H1 (cell line): ENCODE measurements around the gene YBX3. TPM values are rescaled to one million over a fixed set of nuclear protein-coding genes. Genes with fewer than 3 reads are reported as not detected.

Source experiments
- CTCF ChIA-PET: fragments of 300-600 bp; sonication (Branson Sonifier 250); formaldehyde crosslinking; loops from one replicate; lab custom pipeline; 2021; ENCODE audit not compliant: partially characterized antibody; lab: Charles Lee
- POLR2A ChIA-PET: fragments of 300-600 bp; sonication (Branson Sonifier 250); formaldehyde crosslinking; loops from one replicate; lab custom pipeline; 2021; ENCODE audit warnings: inconsistent platforms; ENCODE audit not compliant: partially characterized antibody; lab: Charles Lee
- DNase-seq, 2 experiments: peaks; one replicate each; pipeline versions ENCODE4 v3.0.0 to v3.0.0-alpha.2; 2010 to 2022; ENCODE audit warnings: low spot score in 2 of 2, low read depth in 1 of 2, mixed read lengths in 1 of 2
- FAIRE-seq: peaks from 2 replicates; lab custom pipeline; 2011; peaks lifted over from hg19 to GRCh38; lab: Jason Lieb, UNC
- H2AFZ ChIP-seq: 2 replicates; pipeline ENCODE4 v1.8.1; 2012; ENCODE audit warnings: low read length, inconsistent platforms
- H2AK5ac ChIP-seq: 2 replicates; pipeline ENCODE4 v1.6.1; 2013; ENCODE audit warnings: low read depth, low read length
- H2BK120ac ChIP-seq: replicated peaks from 2 replicates; pipeline ENCODE3; 2013; ENCODE audit warnings: low read depth, low read length, inconsistent platforms
- H2BK12ac ChIP-seq: 2 replicates; pipeline ENCODE4 v1.6.1; 2013; ENCODE audit warnings: low read depth, low read length
- H2BK15ac ChIP-seq: 2 replicates; pipeline ENCODE4 v1.6.1; 2013; ENCODE audit warnings: low read length
- H2BK20ac ChIP-seq: 2 replicates; pipeline ENCODE4 v1.6.1; 2013; ENCODE audit warnings: low read length
- H2BK5ac ChIP-seq: 2 replicates; pipeline ENCODE4 v1.6.1; 2013; ENCODE audit warnings: low read depth, low read length
- H3K14ac ChIP-seq: 2 replicates; pipeline ENCODE4 v1.6.1; 2013; ENCODE audit warnings: inconsistent platforms; ENCODE audit not compliant: insufficient read length
- H3K18ac ChIP-seq: 2 replicates; pipeline ENCODE4 v1.6.1; 2013; ENCODE audit warnings: low read length; ENCODE audit errors: extremely low read depth
- H3K23ac ChIP-seq: 2 replicates; pipeline ENCODE4 v1.6.1; 2013; ENCODE audit warnings: inconsistent platforms; ENCODE audit not compliant: insufficient read length
- H3K23me2 ChIP-seq: 2 replicates; pipeline ENCODE4 v1.6.1; 2013; ENCODE audit warnings: low read depth, low read length
- H3K27ac ChIP-seq: 2 replicates; pipeline ENCODE4 v1.6.1; 2011; ENCODE audit warnings: low read depth, low read length, inconsistent platforms
- H3K27me3 ChIP-seq, 4 experiments: replicated peaks in 1 of 4; 1 replicate in 1 of 4; 2 replicates in 3 of 4; pipeline versions ENCODE4 v1.6.1 to v1.8.1; 2011 to 2013; ENCODE audit warnings: low read length in 3 of 4, mild to moderate bottlenecking in 3 of 4, inconsistent platforms in 2 of 4, mixed read lengths in 2 of 4, moderate library complexity in 1 of 4; ENCODE audit not compliant: control insufficient read depth in 3 of 4, insufficient read depth in 3 of 4; ENCODE audit errors: extremely low read depth in 1 of 4
- H3K36me3 ChIP-seq, 4 experiments: 2 replicates each; pipeline versions ENCODE4 v1.6.1 to v1.8.1; 2011 to 2013; ENCODE audit warnings: mild to moderate bottlenecking in 4 of 4, low read length in 3 of 4, moderate library complexity in 2 of 4, control low read depth in 1 of 4, inconsistent platforms in 1 of 4; ENCODE audit not compliant: insufficient read depth in 4 of 4, control insufficient read depth in 2 of 4
- H3K4ac ChIP-seq: replicated peaks from 2 replicates; pipeline ENCODE3; 2013; ENCODE audit warnings: low read length, low read depth, mixed read lengths, inconsistent platforms; ENCODE audit not compliant: insufficient read length
- H3K4me1 ChIP-seq, 4 experiments: replicated peaks in 1 of 4; 1 replicate in 1 of 4; 2 replicates in 3 of 4; pipeline versions ENCODE4 v1.6.1 to v1.8.1; 2011 to 2013; ENCODE audit warnings: low read length in 3 of 4, inconsistent platforms in 2 of 4, mixed read lengths in 1 of 4; ENCODE audit not compliant: insufficient read depth in 4 of 4, control insufficient read depth in 3 of 4
- H3K4me2 ChIP-seq, 2 experiments: 2 replicates each; pipeline versions ENCODE4 v1.6.1 to v1.8.1; 2011 to 2013; ENCODE audit warnings: low read depth in 2 of 2, low read length in 2 of 2, control low read depth in 1 of 2, inconsistent platforms in 1 of 2, mild to moderate bottlenecking in 1 of 2; ENCODE audit not compliant: insufficient read depth in 1 of 2
- H3K4me3 ChIP-seq, 4 experiments: fragments of 200-600, 300-600 bp in 1 of 4; sonication (generic), shearing (Covaris generic), sonication (Bioruptor Twin) in 1 of 4; 2 replicates each; pipeline versions ENCODE4 v1.5.1 to v1.8.1; 2011 to 2016; ENCODE audit warnings: low read length in 4 of 4, low read depth in 3 of 4, control low read depth in 2 of 4, inconsistent platforms in 2 of 4, mild to moderate bottlenecking in 2 of 4, mixed read lengths in 1 of 4, moderate library complexity in 1 of 4; ENCODE audit not compliant: insufficient read depth in 2 of 4; ENCODE audit errors: extremely low read depth in 1 of 4
- H3K56ac ChIP-seq: replicated peaks from 2 replicates; pipeline ENCODE3; 2013; ENCODE audit warnings: low read depth, mild to moderate bottlenecking, mixed read lengths, low read length, inconsistent platforms; ENCODE audit not compliant: insufficient read length
- H3K79me1 ChIP-seq: 2 replicates; pipeline ENCODE4 v1.6.1; 2013; ENCODE audit warnings: low read depth, low read length, control low read depth
- H3K79me2 ChIP-seq, 2 experiments: 2 replicates each; pipeline versions ENCODE4 v1.6.1 to v1.8.1; 2012 to 2013; ENCODE audit warnings: low read length in 2 of 2, mild to moderate bottlenecking in 2 of 2, inconsistent platforms in 1 of 2; ENCODE audit not compliant: insufficient read depth in 2 of 2, control insufficient read depth in 1 of 2
- H3K9ac ChIP-seq, 4 experiments: replicated peaks in 1 of 4; 1 replicate in 1 of 4; 2 replicates in 3 of 4; pipeline versions ENCODE4 v1.6.1 to v1.8.1; 2011 to 2013; ENCODE audit warnings: low read depth in 3 of 4, low read length in 3 of 4, control low read depth in 2 of 4, mild to moderate bottlenecking in 2 of 4, moderate library complexity in 2 of 4, inconsistent platforms in 1 of 4; ENCODE audit errors: extremely low read depth in 1 of 4
- H3K9me3 ChIP-seq, 2 experiments: 2 replicates each; pipeline versions ENCODE4 v1.6.1 to v1.8.1; 2012 to 2013; ENCODE audit warnings: mild to moderate bottlenecking in 2 of 2, moderate library complexity in 2 of 2, control low read depth in 1 of 2, inconsistent platforms in 1 of 2, low read depth in 1 of 2, low read length in 1 of 2, mixed read lengths in 1 of 2; ENCODE audit not compliant: insufficient read depth in 2 of 2
- H4K20me1 ChIP-seq, 2 experiments: replicated peaks in 1 of 2; 2 replicates each; pipeline versions ENCODE3 to v1.8.1; 2011 to 2013; ENCODE audit warnings: inconsistent platforms in 2 of 2, low read length in 2 of 2, mild to moderate bottlenecking in 1 of 2; ENCODE audit not compliant: insufficient read depth in 2 of 2, control insufficient read depth in 1 of 2
- H4K5ac ChIP-seq: 2 replicates; pipeline ENCODE4 v1.6.1; 2013; ENCODE audit warnings: low read length, low read depth, mixed read lengths, inconsistent platforms; ENCODE audit not compliant: insufficient read length
- H4K8ac ChIP-seq: 2 replicates; pipeline ENCODE4 v1.8.0; 2013; ENCODE audit warnings: mild to moderate bottlenecking, moderate library complexity, low read length, inconsistent platforms; ENCODE audit not compliant: insufficient read depth; ENCODE audit errors: extremely low read depth
- H4K91ac ChIP-seq: replicated peaks from 2 replicates; pipeline ENCODE3; 2013; ENCODE audit warnings: low read length, mixed read lengths, inconsistent platforms; ENCODE audit not compliant: insufficient read length
- CBX8 ChIP-seq: fragments of 300-800, 300-1000 bp; sonication (generic); IDR thresholded peaks from 2 replicates; pipeline ENCODE4 v1.7.1; 2016; ENCODE audit warnings: low read depth, low read length, borderline replicate concordance
- PHF8 ChIP-seq: fragments of 200-600 bp; sonication (generic); conservative IDR thresholded peaks from 2 replicates; pipeline ENCODE4 v1.7.1; 2012; ENCODE audit warnings: low read depth, mild to moderate bottlenecking, inconsistent platforms, low read length, moderate library complexity
- RFX5 ChIP-seq: IDR thresholded peaks from 2 replicates; pipeline ENCODE4 v1.6.1; 2011; ENCODE audit warnings: low read depth, low read length, improper control_type of control experiment, borderline replicate concordance
- SP1 ChIP-seq: IDR thresholded peaks from 2 replicates; pipeline ENCODE4 v1.6.1; 2011; ENCODE audit warnings: low read depth, low read length
- TAF7 ChIP-seq: optimal IDR thresholded peaks from 2 replicates; pipeline ENCODE3; 2011; ENCODE audit warnings: low read depth, mild to moderate bottlenecking, inconsistent platforms, low read length, moderate library complexity, borderline replicate concordance
- whole genome bisulfite sequencing, 2 experiments: shearing (Covaris generic) in 1 of 2; methylation state at CpG; one replicate each; pipeline versions ENCODE4 v1.1.6 to v1.1.7; 2013 to 2015; ENCODE audit warnings: low lambda C conversion rate in 2 of 2, mixed read lengths in 2 of 2, inconsistent platforms in 1 of 2, low coverage in 1 of 2, missing lambda C conversion rate in 1 of 2; ENCODE audit not compliant: insufficient replicate concordance in 2 of 2, insufficient coverage in 1 of 2, insufficient read length in 1 of 2; ENCODE audit errors: extremely low coverage in 1 of 2, missing lambda C conversion rate in 1 of 2; 5-methylcytosine and 5-hydroxymethylcytosine counted together
- polyA plus RNA-seq, 7 experiments: library from polyadenylated mRNA; depleted of rRNA in 3 of 7; stranded (reverse) in 5 of 7; unstranded in 2 of 7; fragments of >200 nt in 5 of 7; fragments of 200-250 nt in 2 of 7; gene quantifications; 1 replicate in 5 of 7; 2 replicates in 1 of 7; 4 replicates in 1 of 7; pipeline versions ENCODE4 v1.2.1 to v1.2.3, GENCODE V29; 2011 to 2013; ENCODE audit warnings: missing spikeins in 2 of 7, mixed read lengths in 2 of 7
- total RNA-seq: library from RNA; stranded (reverse); fragmentation: NEBNext Ultra II Directional; extraction: Animal tissue kit (Norgen Biotek cat#: 25700); gene quantifications from 2 replicates; pipeline ENCODE4 v1.2.1, GENCODE V29; 2021

YBX3 gene
- total and polyA plus RNA-seq, 2 of the 8 experiments (the other 6 are each of a cell fraction or from before 2014, with no cell fraction given), result 83.1 to 480 TPM

- Histone ChIP-seq H2AFZ (no peak overlapping the region), H3K4me2 (no peak overlapping the region), H2BK5ac (no peak overlapping the region), H4K20me1 (no peaks in the 10 kb centered on the region), H2BK20ac (no peak overlapping the region), H3K79me1 (no peaks in the 10 kb centered on the region), H3K36me3 (no peaks in the 10 kb centered on the region), H2BK15ac (no peak overlapping the region), H3K79me2 (no peaks in the 10 kb centered on the region), H3K18ac (no peak overlapping the region), H3K27me3 (no peaks in the 10 kb centered on the region), H2BK12ac (no peak overlapping the region), H3K9me3 (no peaks in the 10 kb centered on the region), H3K4ac (no peak overlapping the region), H3K14ac (no peak overlapping the region), H2BK120ac (no peak overlapping the region), H3K56ac (no peak overlapping the region), H4K91ac (no peak overlapping the region), H2AK5ac (no peak overlapping the region), H4K5ac (no peak overlapping the region), H3K4me3 (no peak overlapping the region), H3K23ac (no peak overlapping the region), H3K4me1 (peaks cover 0 to 2% (median 0%) of the 10 kb centered on the region in 4 experiments; a peak in 1 of 7 replicates), H3K23me2 (no peaks in the 10 kb centered on the region), H3K9ac (no peak overlapping the region), H4K8ac (no peak overlapping the region), H3K27ac (no peak overlapping the region)
- POLR2A ChIA-PET, result interaction anchor here (1.3 to 3.2 kb wide), 3 partner anchors 10 to 13 kb away, joined by 3 to 12 read pairs (median 6); partner anchors contain the start of gene YBX3
- TF ChIP-seq PHF8 (no peak), CBX8 (no peak), RFX5 (no peak), TAF7 (no peak), SP1 (no peak)
- CTCF ChIA-PET, result interaction anchor here (1.1 kb wide), 1 partner anchor 14 kb away, joined by 5 read pairs; no protein-coding TSS in a partner anchor
- DNase-seq (no peak), FAIRE-seq (no peak)
- WGBS, 2 experiments, result 93% methylated on average over 1 of the region's 1 CpG; no CpG with 5 or more reads in 1 of the 2 experiments
Observed at GRCh38 chr12:10736463-10736862, 13.3 kb upstream of the YBX3 start.
